ENCODE results near the gene ADAMTS14.
"Not testable (repeated sequence)": the region's sequence is repeated elsewhere in the genome, so short reads cannot be mapped to it uniquely, and the experiment has no call there.

ADAMTS14 gene

GRCh38 chr10:70753026-70753663 is 80.8 kb downstream of the ADAMTS14 start:
- no peak for DNase-seq

GRCh38 chr10:70753841-70754621 is 81.7 kb downstream of the ADAMTS14 start:
- no peak for DNase-seq

- no peak for DNase-seq
Measured at GRCh38 chr10:70756700-70757360, 84.5 kb downstream of the ADAMTS14 start.

- no peak for DNase-seq
Measured at GRCh38 chr10:70757856-70758255, 85.5 kb downstream of the ADAMTS14 start.

GRCh38 chr10:70758757-70759514 is 86.6 kb downstream of the ADAMTS14 start:
- peak; percentile 55 to 61 for DNase-seq

- DNase-seq: no peak
Measured at GRCh38 chr10:70759781-70760180, 87.5 kb downstream of the ADAMTS14 start.

- no peak for DNase-seq
Measured at GRCh38 chr10:70760271-70760787, 88.0 kb downstream of the ADAMTS14 start.

GRCh38 chr10:70761031-70761601 is 88.8 kb downstream of the ADAMTS14 start:
- DNase-seq: no peak

GRCh38 chr10:70761727-70762350 is 89.5 kb downstream of the ADAMTS14 start:
- no peak for DNase-seq

- no peak for DNase-seq
Measured at GRCh38 chr10:70762441-70763175, 90.3 kb downstream of the ADAMTS14 start.

- DNase-seq: no peak
Measured at GRCh38 chr10:70763567-70763966, 91.3 kb downstream of the ADAMTS14 start.

- DNase-seq: no peak
Measured at GRCh38 chr10:70765794-70766594, 93.7 kb downstream of the ADAMTS14 start.

- DNase-seq: not testable (repeated sequence)
Measured at GRCh38 chr10:70768026-70768685, 95.8 kb downstream of the ADAMTS14 start.

GRCh38 chr10:70769121-70769520 is 96.8 kb downstream of the ADAMTS14 start:
- no peak for DNase-seq

- no peak for DNase-seq
Measured at GRCh38 chr10:70770001-70770400, 97.7 kb downstream of the ADAMTS14 start.

GRCh38 chr10:70770516-70770915 is 98.2 kb downstream of the ADAMTS14 start:
- not testable (repeated sequence) for DNase-seq

GRCh38 chr10:70771311-70772194 is 99.2 kb downstream of the ADAMTS14 start:
- no peak for DNase-seq

- DNase-seq: no peak
Measured at GRCh38 chr10:70772627-70773026, 100.3 kb downstream of the ADAMTS14 start.

GRCh38 chr10:70773461-70773860 is 101.2 kb downstream of the ADAMTS14 start:
- no peak for DNase-seq
